ENCODE measurements around the gene LSM10. TPM values are rescaled to one million over a fixed set of nuclear protein-coding genes. Genes with fewer than 3 reads are reported as not detected.

The LSM10 gene
- polyA plus RNA-seq, 1 donor, result 24.0 TPM

GRCh38 chr1:36383240-36383639 is 14.5 kb downstream of the LSM10 start:
- no peak for DNase-seq (ENCODE audit: low read depth)

DNA sequence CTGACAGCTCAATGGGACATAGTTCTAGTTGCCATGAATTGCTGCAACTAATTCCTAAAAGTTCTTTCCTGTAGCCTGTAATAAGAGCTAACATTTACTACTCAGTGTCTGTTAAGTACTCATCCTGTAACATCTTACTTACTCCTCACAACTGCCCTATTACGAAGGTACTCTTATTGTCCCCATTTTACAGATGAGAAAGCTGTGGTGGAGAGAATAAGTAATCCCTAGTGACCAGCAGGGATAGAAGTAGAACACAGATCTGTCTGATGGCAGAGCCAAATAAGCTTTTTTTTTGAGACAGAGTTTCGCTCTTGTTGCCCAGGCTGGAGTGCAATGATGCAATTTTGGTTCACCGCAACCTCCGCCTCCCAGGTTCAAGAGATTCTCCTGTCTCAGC is 15.0 kb downstream of the LSM10 start:
- DNase-seq (ENCODE audit: low read depth), result no peak

- DNase-seq (ENCODE audit: low read depth), result no peak
These were observed 15.5 kb downstream of the LSM10 start for GRCh38 chr1:36382231-36382630.

DNA sequence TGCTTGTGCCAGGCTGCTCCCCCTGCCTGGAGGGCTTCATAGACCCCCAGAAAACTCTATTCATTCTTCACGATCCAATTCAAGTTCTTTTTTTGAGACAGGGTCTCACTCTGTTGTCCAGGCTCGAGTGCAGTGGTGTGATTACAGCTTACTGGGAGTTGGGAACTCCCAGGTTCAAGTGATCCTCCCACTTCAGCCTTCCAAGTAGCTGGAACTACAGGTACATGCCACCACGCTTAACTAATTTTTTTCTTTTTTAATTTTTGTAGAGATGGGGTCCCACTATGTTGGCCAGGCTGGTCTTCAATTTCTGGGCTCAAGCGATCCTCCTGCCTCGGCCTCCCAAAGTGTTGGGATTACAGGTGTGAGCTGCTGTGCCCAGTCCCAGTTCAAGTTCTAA is 16.3 kb downstream of the LSM10 start:
- DNase-seq (ENCODE audit: low read depth), result no peak

DNA sequence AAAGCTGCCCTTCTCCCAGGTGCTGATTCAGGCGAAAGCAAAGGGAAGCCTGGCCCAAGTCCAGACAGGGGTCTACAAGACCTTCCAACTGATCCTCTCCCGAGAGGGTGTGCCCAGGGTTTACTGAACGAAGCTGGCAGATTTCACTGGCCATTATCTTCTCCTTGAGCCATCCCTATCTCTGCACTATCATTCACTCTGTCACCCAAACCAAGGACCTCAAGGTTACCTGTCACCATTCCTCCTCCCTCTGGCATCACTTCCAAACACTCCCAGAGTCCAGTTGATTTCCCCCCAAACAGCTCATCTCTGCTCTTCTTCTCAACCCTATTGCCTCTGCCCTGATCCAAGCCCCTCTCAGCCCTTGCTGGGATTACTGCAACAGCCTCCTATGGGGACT is 16.9 kb downstream of the LSM10 start:
- no peak for DNase-seq (ENCODE audit: low read depth)

GRCh38 chr1:36380143-36380619 is 17.5 kb downstream of the LSM10 start:
- no peak for DNase-seq (ENCODE audit: low read depth)

GRCh38 chr1:36377791-36378492 is 19.8 kb downstream of the LSM10 start:
- DNase-seq (ENCODE audit: low read depth), result no peak

GRCh38 chr1:36372617-36373016 is 25.1 kb downstream of the LSM10 start:
- DNase-seq (ENCODE audit: low read depth), result no peak

DNA sequence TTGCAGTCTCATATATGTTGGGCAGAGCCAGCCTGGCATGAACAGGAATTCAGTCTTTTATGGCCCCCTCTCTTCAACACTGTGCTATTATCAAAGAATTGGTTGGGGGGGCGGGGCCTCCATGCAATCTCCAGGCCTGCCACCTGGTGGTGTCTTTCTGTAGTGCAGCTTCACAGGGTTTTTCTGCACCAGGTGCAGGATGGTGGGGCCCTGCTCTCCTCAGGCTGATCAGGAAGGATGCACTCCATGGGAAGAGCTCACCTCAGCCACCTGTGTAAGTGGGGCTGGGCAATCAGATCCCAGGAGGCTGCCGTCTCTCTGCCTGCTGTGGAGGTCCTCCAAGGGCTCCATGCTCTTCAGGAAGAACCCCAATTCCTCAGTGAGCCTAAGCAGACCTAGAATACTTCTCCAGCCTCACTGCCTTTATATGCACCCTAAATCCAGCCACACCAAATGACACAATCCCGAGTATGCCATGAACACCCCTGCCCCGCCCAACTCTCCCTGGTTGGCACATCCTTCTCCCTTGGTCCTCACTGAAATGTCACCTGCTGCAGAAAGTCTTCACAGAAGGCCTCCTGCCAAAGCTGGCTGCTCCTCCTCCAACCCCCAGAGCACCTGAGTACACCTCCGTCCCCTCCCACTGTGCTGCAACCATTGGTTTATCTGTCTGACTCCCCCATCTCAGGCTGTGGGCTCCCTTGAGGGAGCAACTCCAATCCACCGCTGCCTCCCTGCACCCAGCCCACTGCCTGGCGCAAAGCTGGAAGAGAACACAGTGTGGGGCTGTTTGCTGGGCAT is 28.4 kb downstream of the LSM10 start:
- DNase-seq (ENCODE audit: low read depth), result no peak

- DNase-seq (ENCODE audit: low read depth), result no peak
These were observed 29.9 kb downstream of the LSM10 start for GRCh38 chr1:36367798-36368197.

- DNase-seq (ENCODE audit: low read depth), result no peak
These were observed 30.6 kb downstream of the LSM10 start for GRCh38 chr1:36367066-36367465.

DNA sequence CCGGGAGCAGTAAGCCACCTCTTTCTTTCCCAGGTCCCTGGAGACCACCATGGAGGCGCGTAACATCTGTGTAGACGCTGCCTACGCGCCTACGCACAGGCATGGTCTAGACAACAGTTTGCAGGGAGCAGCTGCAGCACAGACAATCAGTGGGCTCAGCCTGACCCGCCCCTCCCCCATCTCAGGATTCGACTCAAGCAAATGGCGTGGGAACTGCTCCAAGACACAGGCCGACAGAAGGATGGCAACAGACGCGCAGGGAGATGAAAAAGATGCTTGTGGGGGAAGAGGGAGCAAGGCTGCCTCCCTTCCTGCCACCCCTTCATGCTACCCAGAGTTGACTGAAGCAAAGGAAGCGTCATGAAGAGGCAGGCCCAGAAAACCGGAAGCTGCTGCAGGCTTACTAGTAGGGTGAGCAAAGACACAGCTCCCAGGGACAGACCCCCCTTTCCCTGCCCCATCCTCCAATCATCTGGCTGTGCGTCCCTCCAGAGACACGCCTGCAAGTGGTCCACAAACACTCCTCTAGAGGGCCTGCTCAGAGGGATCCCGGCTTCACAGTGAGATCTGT is 31.5 kb downstream of the LSM10 start:
- no peak for DNase-seq (ENCODE audit: low read depth)

DNA sequence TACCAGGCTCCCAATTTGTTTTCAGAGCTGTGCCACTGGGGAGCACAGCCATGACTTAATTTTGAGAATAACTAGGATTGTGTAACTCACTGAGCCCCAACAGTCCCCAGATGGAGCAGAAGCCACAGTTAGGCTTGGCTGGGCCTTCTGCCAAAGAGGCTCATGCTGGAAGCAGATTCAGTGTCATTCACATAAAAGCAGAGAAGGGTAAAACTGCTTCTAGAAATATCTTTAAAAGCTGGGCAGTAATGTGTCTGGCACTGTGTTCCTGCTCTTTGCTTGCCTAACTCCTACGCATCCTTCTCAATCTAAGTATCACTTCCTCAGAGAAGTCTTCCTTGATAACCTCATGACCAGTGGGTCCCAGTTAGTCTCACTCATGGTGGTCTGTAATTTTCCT is 32.3 kb downstream of the LSM10 start:
- DNase-seq (ENCODE audit: low read depth), result no peak

GRCh38 chr1:36359911-36360550 is 37.7 kb downstream of the LSM10 start:
- no peak for DNase-seq (ENCODE audit: low read depth)

DNA sequence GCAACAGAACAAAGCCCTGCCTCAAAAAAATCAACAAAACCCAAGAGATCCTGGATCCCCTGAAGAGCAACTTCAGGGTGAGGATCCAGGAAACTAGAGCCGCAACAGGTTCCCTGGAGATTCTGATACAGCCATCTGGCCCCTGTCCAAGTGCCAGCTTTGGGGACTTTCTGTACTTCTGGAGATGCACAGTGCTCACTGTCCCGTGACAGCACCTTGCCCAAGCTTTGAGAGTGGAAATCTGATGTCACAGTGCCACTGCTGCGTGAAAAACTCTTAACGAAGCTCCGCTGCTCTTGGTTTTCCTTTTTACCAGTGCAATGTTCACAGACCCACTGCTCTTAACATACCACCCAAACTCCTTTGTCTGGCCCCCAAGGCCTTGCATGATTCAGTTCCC is 38.3 kb downstream of the LSM10 start:
- DNase-seq (ENCODE audit: low read depth), result no peak

- no peak for DNase-seq (ENCODE audit: low read depth)
These were observed 39.1 kb downstream of the LSM10 start for GRCh38 chr1:36358514-36359084.

- no peak for DNase-seq (ENCODE audit: low read depth)
These were observed 41.9 kb downstream of the LSM10 start for GRCh38 chr1:36355811-36356210.

DNA sequence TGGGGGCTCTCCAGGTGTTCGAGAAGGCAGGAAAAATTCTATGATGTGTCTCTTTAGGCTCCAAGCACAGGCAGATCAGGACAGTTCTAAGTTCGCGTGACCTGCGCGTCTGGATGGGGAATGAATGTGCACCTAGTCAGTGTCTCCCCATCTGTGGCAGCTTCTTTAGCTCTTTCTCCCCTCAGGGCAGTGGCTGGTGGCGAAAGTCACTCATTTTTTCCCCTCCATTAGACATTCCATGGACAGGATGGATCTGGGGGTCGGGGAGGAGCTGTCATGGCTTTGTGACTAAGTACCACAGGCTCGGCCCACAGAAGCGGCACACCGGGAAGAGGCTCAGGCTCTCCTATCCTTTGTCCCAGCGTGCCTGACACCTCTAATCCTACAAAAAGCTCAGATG is 43.2 kb downstream of the LSM10 start:
- no peak for DNase-seq (ENCODE audit: low read depth)

- DNase-seq (ENCODE audit: low read depth), result no peak
These were observed 44.5 kb downstream of the LSM10 start for GRCh38 chr1:36352910-36353878.

- no peak for DNase-seq (ENCODE audit: low read depth)
These were observed 45.4 kb downstream of the LSM10 start for GRCh38 chr1:36352125-36352909.

Measured in forelimb muscle (tissue), 1 donor.